ENCODE data around the gene PRR30.

DNA sequence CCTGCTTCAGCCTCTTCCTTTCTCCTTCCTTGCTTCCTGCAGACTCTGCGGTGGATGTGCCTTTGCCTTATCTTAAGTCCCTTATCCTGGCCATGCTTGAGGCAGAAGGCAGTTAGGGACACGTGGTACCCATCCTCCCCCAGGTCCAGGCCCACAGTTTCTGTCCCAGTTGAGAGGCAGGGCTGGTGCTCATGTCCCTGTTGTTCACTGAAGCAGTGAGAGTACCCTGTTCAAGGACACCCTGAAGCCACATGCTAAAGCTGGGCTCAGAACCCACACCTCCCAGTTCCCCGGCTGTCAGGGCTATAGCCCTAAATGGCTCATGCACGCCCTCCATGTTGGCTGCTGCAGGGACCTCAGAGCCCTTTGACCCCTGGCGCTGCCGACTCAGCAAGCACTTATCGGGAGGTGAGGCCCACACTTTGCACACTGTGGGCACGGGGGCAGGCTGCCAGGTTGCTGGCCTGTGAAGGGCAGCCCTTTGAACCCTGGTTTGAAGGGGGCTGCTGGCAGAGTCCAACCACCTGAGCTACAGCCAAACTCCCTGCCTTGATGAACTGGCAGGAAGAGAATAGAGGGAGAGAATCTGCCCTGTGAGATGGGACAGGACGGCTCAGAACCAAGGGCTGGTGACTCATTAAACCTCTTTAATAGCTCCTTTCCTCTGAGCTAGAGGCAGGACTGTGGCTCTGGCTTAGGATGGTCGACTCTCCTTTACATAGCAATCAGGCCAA lies 46.3 kb downstream of the PRR30 start:
- TF ChIP-seq CTCF (IDR thresholded peaks at IDR 0.05) (no peak), POLR2A (IDR thresholded peaks at IDR 0.05) (no peak)

Data from thyroid gland (tissue), 4 donors.